ENCODE results near the gene NTN1. TPM values are rescaled to one million over a fixed set of nuclear protein-coding genes. Genes with fewer than 3 reads are reported as not detected.

NTN1 gene
- total RNA-seq, 1 donor from 2014 or later, result 2.5 TPM

DNA sequence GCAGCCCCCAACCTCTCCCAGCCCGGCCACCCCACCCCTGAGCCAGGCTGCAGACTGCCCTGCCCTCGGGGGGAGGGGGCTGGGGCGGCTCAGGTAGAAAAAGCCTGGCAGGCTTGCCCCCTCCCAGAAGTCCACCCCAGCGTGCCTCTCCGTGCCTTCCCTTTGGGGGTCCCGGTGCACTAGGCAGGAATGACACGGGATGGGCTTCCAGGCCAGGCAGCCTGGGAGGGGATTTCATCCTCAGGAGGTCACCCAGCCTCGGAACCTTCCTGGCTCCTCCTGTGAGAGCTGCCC is 185.0 kb downstream of the NTN1 start:
- Mint-ChIP-seq H3K27me3 (ENCODE audit: low read depth) (peaks cover 42% of the 10 kb centered on the region), H3K4me3 (no peak overlapping the region), H3K9me3 (no peaks in the 10 kb centered on the region), H3K27ac (no peak overlapping the region), H3K36me3 (no peaks in the 10 kb centered on the region), H3K4me1 (no peaks in the 10 kb centered on the region)
- TF ChIP-seq, protein P1, sequence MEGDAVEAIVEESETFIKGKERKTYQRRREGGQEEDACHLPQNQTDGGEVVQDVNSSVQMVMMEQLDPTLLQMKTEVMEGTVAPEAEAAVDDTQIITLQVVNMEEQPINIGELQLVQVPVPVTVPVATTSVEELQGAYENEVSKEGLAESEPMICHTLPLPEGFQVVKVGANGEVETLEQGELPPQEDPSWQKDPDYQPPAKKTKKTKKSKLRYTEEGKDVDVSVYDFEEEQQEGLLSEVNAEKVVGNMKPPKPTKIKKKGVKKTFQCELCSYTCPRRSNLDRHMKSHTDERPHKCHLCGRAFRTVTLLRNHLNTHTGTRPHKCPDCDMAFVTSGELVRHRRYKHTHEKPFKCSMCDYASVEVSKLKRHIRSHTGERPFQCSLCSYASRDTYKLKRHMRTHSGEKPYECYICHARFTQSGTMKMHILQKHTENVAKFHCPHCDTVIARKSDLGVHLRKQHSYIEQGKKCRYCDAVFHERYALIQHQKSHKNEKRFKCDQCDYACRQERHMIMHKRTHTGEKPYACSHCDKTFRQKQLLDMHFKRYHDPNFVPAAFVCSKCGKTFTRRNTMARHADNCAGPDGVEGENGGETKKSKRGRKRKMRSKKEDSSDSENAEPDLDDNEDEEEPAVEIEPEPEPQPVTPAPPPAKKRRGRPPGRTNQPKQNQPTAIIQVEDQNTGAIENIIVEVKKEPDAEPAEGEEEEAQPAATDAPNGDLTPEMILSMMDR (IDR thresholded peaks at IDR 0.05; ENCODE audit: unreplicated experiment), result no peak
- no peak for DNase-seq (ENCODE audit: low spot score in 2 of 2, unreplicated experiment in 2 of 2)

DNA sequence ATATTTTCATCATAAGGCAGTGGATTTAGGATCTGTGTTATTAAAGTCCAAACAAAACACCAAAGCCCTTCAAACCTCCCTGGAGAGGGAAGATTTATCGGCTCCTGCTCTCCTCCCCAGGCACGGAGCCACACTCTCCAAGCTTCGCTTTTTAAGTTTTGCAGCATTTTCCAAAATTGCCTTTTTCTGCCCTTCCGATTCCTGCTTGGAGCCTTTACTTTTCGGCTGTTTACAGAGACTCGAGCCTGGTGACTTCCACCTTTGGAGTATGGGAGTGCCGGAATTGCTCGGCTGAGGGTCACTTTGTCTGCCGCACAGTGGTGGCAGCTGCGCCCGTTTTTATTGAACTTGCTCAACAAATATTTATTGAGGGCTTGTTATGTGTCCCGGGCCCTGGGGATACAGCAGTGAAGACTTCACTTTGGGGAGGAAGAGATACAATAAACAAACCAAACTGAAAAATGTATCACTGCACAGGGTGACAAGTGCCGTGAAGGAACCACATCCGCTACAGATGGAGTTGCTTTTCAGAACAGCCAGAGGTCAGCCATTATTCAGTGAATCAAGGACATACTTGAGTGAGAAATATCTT is 185.5 kb downstream of the NTN1 start:
- H3K9me3 Mint-ChIP-seq, result no peaks in the 10 kb centered on the region
- TF ChIP-seq, protein P1 (IDR thresholded peaks at IDR 0.05; ENCODE audit: unreplicated experiment), result no peak
- H3K36me3 Mint-ChIP-seq, result no peaks in the 10 kb centered on the region
- DNase-seq (ENCODE audit: low spot score in 2 of 2, unreplicated experiment in 2 of 2), result no peak
- H3K27ac Mint-ChIP-seq, result no peak overlapping the region
- peaks cover 39% of the 10 kb centered on the region for H3K27me3 Mint-ChIP-seq (ENCODE audit: low read depth)
- H3K4me3 Mint-ChIP-seq, result no peak overlapping the region
- H3K4me1 Mint-ChIP-seq, result no peaks in the 10 kb centered on the region

DNA sequence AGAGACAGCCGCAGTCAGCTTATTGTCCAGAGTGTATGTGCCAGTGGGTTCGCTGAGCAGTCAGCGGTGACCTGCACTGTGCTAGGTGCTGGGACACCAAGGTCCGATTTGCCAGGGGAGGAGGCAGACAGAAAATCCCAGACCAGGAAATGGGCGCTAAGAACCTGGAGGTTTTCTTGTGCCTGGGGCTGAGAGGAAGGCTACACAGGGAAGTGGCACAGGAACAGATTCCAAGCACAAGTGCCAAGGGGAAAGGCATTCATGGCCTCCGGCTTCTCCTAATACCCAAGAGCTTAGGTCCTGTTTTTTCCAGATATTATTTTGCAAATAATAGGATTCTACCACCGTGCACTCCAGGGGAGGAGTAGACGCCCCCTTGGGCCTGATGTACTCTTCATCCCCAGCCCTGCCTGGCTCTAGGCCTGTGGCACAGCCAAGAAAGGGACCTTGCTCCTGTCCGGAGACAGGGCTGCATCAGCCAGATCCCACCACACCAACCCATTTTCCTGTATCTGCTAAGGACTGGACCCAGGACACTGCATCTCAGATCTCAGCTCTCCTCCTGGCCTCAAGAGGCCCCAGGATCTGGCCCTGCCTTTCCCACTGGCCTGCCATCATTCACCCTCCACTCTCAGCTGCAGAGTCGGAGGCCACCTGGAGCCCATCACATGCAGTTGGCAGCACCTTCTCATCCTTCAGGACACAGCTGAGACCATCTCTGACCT is 187.2 kb downstream of the NTN1 start:
- H3K27ac Mint-ChIP-seq, result no peak overlapping the region
- no peaks in the 10 kb centered on the region for H3K4me1 Mint-ChIP-seq
- no peaks in the 10 kb centered on the region for H3K36me3 Mint-ChIP-seq
- no peaks in the 10 kb centered on the region for H3K9me3 Mint-ChIP-seq
- no peak overlapping the region for H3K4me3 Mint-ChIP-seq
- no peak for DNase-seq (ENCODE audit: low spot score in 2 of 2, unreplicated experiment in 2 of 2)
- TF ChIP-seq, protein P1 (IDR thresholded peaks at IDR 0.05; ENCODE audit: unreplicated experiment), result no peak
- peaks cover 36% of the 10 kb centered on the region for H3K27me3 Mint-ChIP-seq (ENCODE audit: low read depth)

DNA sequence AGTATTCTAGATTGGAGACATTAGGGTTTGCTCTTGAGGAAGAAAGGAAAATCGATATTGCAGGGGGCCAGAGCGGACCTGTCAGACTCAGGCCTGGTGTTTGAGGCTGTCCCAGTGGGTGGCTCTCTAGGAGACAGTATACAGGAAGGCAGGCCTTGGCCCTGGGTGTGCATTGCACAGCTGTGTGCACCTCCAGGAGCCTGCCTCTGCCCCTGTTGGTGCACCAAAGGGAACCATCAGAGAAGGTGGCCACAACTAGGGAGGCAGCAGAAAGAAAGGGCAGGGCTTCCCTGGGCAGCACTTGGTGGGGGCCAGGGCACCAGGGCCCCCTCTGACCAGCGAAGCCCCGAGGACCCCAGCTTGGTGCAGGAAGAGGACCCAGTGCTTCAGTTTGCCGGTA is 188.0 kb downstream of the NTN1 start:
- no peaks in the 10 kb centered on the region for H3K9me3 Mint-ChIP-seq
- H3K36me3 Mint-ChIP-seq, result no peaks in the 10 kb centered on the region
- DNase-seq (ENCODE audit: low spot score in 2 of 2, unreplicated experiment in 2 of 2), result no peak
- H3K27me3 Mint-ChIP-seq (ENCODE audit: low read depth), result peaks cover 28% of the 10 kb centered on the region
- H3K27ac Mint-ChIP-seq, result no peak overlapping the region
- H3K4me3 Mint-ChIP-seq, result no peak overlapping the region
- TF ChIP-seq, protein P1 (IDR thresholded peaks at IDR 0.05; ENCODE audit: unreplicated experiment), result no peak
- no peaks in the 10 kb centered on the region for H3K4me1 Mint-ChIP-seq

DNA sequence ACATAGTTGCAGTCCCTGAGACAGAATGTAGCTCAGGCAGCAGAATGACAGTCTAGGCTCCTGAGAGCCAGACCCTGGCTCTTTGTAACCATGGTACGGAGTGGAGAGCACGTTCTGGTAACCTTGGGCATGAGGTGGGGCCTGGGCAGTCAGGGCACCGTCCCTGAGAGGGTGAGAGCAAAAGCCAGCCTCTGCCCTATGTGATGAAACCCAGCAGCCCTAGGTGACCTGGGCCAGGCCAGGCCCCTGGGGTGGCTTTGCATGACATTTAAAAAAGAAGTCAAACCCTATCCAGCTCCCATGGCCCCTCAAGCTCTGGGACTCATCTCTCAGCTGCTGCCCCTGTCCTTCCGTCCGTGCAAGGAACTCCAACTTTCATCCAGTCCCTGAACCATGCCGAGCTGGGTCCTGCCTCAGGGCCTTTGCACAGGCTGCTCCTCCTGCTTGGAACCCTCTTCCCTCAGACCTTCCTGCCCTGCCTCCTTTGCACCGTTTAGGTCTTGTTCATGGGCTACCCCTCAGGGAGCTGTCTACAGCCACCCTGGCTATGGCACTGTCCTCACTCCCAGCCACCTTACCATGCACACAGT is 188.6 kb downstream of the NTN1 start:
- TF ChIP-seq, protein P1 (IDR thresholded peaks at IDR 0.05; ENCODE audit: unreplicated experiment), result no peak
- Mint-ChIP-seq H3K27me3 (ENCODE audit: low read depth) (peaks cover 25% of the 10 kb centered on the region), H3K4me1 (no peaks in the 10 kb centered on the region), H3K4me3 (no peak overlapping the region), H3K9me3 (no peaks in the 10 kb centered on the region), H3K36me3 (no peaks in the 10 kb centered on the region), H3K27ac (no peak overlapping the region)
- no peak for DNase-seq (ENCODE audit: low spot score in 2 of 2, unreplicated experiment in 2 of 2)
